GM12801 (cell line): ENCODE results near the gene PDK4.

Experiments
- TF ChIP-seq, protein P1 (sequence below): IDR thresholded peaks from one replicate; pipeline ENCODE4 v1.5.1; 2011; ENCODE audit warnings: control low read depth; ENCODE audit not compliant: insufficient read length; ENCODE audit errors: extremely low read depth

The PDK4 gene

DNA sequence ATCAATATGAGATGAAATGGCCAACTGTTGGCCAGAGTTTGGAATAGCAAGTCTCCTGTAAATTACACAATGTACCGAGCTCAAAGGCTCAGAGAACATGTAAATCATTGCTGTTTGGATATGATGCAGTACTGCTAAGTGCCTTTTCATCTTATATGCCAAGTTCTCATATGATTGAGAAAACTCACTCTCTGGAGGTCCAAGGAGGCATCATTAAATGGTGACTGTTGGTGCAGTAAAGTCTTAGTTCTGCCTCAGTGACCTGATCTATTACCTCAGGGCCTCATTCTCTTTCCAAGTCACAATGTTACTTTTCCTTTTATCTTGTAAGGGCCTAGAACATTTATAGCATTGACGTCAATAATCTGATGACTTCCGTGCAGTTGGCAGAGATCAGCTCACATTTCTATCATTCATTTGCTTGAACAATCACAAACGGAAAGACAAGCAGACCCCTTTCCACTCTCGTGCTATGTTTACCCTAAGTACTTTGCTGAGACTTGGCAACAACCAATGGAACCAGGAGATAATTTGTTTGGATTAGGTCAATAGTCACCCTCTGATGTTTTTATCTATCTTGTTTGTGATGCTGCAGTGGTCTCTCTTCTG, 32.6 kb upstream of the PDK4 start:
- TF ChIP-seq, protein P1, sequence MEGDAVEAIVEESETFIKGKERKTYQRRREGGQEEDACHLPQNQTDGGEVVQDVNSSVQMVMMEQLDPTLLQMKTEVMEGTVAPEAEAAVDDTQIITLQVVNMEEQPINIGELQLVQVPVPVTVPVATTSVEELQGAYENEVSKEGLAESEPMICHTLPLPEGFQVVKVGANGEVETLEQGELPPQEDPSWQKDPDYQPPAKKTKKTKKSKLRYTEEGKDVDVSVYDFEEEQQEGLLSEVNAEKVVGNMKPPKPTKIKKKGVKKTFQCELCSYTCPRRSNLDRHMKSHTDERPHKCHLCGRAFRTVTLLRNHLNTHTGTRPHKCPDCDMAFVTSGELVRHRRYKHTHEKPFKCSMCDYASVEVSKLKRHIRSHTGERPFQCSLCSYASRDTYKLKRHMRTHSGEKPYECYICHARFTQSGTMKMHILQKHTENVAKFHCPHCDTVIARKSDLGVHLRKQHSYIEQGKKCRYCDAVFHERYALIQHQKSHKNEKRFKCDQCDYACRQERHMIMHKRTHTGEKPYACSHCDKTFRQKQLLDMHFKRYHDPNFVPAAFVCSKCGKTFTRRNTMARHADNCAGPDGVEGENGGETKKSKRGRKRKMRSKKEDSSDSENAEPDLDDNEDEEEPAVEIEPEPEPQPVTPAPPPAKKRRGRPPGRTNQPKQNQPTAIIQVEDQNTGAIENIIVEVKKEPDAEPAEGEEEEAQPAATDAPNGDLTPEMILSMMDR = no peak

GRCh38 chr7:95623788-95624187, 27.5 kb upstream of the PDK4 start:
- TF ChIP-seq, protein P1 = no peak

GRCh38 chr7:95622859-95623258, 26.5 kb upstream of the PDK4 start:
- TF ChIP-seq, protein P1 = no peak

- TF ChIP-seq, protein P1 = no peak
Observed at GRCh38 chr7:95622001-95622549, 25.8 kb upstream of the PDK4 start.

DNA sequence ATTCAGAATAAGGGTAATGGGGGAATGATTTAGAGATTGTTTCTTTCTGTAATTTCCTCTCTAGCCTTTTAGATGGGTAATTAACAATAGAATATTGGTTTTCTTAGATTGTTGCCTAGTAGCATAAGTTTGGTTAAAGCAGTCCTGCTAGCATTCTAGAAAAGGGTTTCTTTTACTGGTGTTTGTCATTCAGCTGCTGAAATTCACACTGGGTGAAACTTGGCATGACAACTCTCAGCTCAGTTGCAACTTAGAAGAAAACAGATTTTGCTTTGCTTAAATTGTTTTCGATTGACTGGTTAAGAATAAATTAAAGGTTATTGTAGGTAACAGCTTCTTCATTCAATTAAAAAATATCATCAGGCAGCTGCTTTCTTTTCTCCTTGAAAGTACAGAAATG, 25.1 kb upstream of the PDK4 start:
- TF ChIP-seq, protein P1 = no peak

- TF ChIP-seq, protein P1 = no peak
Observed at GRCh38 chr7:95620631-95621030, 24.3 kb upstream of the PDK4 start.

DNA sequence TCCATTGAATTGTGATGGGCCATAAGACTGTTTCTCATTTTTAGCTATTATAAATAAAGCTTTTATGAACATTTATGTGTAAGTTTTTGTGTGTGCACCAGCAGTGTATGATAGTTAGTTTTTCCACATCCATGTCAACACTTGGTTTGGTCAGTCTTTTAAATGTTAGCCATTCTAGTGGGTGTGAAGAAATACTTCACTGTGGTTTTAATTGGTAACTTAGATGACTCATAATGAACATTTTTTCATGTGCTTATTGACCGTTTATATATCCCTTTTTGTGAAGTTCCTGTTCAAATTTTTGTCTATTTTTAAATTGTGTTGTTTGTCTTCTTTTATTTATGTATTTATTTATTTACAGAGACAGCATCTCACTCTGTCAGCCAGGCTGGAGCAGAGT, 23.6 kb upstream of the PDK4 start:
- TF ChIP-seq, protein P1 = no peak
